Adipose tissue (tissue), 3 donors: Measurements from ENCODE around the gene NOC2L. TPM values are rescaled to one million over a fixed set of nuclear protein-coding genes. Genes with fewer than 3 reads are reported as not detected.
"Not testable (repeated sequence)": the region's sequence is repeated elsewhere in the genome, so short reads cannot be mapped to it uniquely, and the experiment has no call there.

ENCODE experiments used
- H3K27ac ChIP-seq: one replicate; pipeline ENCODE4 v1.5.1; 2013; ENCODE audit warnings: low read depth, low read length
- WGBS, 3 donors: extraction: QIAGEN DNeasy Blood & Tissue Kit; methylation state at CpG; one replicate each; pipeline ENCODE4 v1.1.7; 2013; 5-methylcytosine and 5-hydroxymethylcytosine counted together
- polyA plus RNA-seq, 3 donors: library from polyadenylated mRNA; stranded (reverse); fragments of 200-250 nt; gene quantifications; one replicate each; pipeline ENCODE4 v1.2.3, GENCODE V29; 2013
- donor health status: healthy with polysubstance abuse.
- donor health status: Bipolar disorder and iron deficiency.
- donor health status: healthy.

The NOC2L gene
- polyA plus RNA-seq, 3 donors = 39.8 to 50.2 (median 44.3) TPM

- 91 to 94% (median 92%) methylated on average over 15 of the region's 15 CpGs for WGBS, 3 donors
- no peak overlapping the region for H3K27ac ChIP-seq
Measured at GRCh38 chr1:952201-952600, 6.9 kb downstream of the NOC2L start.

DNA sequence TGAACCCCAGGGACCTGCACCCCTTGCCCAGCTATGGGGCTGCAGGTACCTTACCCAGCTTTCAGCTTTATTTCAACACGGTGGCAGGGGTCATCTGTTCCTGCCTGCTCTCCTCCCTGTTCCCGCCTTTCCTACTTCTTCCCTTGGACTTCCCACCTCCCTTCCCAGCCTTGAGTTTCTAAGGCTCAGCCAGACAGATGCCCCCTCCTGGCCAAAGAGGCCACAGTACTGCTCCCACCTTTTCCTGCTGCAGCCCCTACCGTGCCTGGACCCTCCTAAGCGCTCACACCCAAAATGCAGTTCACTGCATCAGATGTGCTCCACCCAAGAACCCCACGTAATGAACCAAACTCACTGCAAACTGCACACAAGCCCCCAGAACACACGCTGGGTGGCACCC is 7.7 kb downstream of the NOC2L start:
- 76 to 82% (median 77%) methylated on average over 6 of the region's 6 CpGs for WGBS, 3 donors
- no peak overlapping the region for H3K27ac ChIP-seq

GRCh38 chr1:950881-951280 is 8.2 kb downstream of the NOC2L start:
- H3K27ac ChIP-seq = no peak overlapping the region
- 95% methylated on average over 22 to 23 of the region's 23 CpGs for WGBS, 3 donors

- no peak overlapping the region for H3K27ac ChIP-seq
- 87 to 96% (median 93%) methylated on average over 9 of the region's 9 CpGs for WGBS, 3 donors
Measured at GRCh38 chr1:950268-950667, 8.8 kb downstream of the NOC2L start.

- no peak overlapping the region for H3K27ac ChIP-seq
- WGBS, 3 donors = 94 to 98% (median 95%) methylated on average over 12 to 15 of the region's 15 CpGs
Measured at GRCh38 chr1:947958-948357, 11.1 kb downstream of the NOC2L start.

DNA sequence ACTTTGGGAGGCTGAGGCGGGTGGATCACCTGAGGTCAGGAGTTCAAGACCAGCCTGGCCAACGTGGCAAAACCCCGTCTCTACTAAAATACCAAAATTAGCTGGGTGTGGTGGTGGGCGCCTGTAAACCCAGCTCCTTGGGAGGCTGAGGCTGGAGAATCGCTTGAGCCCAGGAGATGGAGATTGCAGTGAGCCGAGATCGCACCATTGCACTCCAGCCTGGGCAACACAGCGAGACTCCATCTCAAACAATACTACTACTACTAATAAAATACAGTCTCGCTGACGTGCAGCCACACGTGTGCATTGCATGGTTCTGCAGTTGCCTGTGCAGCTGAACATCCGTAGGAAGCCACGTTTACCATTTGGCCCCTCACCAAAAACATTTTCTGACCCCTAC is 12.2 kb downstream of the NOC2L start:
- 89 to 95% (median 94%) methylated on average over 13 of the region's 13 CpGs for WGBS, 3 donors
- H3K27ac ChIP-seq = not testable (repeated sequence)

DNA sequence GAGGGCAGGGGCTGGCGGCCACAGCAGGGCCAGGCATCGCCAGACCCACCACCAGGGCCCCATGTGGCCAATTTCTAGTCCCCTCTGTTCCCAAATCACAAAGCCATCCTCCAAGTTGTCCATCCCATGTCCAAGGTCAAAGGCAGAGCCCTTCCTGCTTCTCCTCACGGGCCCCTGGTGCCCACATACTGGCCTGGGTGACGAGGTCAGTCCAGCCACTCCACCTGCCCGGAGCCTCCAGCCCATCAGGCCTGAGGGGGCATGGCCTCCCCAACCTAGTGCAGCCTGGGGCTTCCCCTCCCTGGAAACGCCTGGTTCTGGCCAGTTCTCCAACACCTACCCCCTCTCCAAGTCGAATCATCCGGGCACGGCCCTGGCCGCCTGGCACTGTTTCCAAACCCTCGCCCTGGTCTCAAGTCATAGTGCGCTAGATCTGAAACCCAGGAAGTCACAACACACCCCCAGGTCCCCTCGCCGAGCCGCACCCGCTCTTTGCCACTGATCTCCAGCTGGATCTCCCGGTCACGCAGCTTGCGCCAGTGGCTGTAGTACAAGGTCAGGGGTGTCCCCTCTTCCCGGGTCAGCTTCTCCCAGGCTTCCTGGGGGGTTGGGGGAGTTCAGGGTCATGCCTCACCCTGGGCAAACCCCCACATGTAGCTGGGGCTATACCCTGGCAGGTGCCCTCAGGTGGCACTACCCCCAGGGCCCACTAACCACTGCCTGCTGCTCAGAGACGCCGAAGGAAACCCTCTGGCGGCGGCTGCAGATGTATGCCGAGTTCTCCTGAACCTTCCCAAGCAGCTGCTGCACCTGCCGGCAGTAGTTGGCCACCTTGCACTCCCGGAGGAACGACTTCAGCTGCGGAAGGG is 13.1 kb downstream of the NOC2L start:
- no peak overlapping the region for H3K27ac ChIP-seq
- WGBS, 3 donors = 91 to 93% (median 93%) methylated on average over 29 of the region's 29 CpGs

DNA sequence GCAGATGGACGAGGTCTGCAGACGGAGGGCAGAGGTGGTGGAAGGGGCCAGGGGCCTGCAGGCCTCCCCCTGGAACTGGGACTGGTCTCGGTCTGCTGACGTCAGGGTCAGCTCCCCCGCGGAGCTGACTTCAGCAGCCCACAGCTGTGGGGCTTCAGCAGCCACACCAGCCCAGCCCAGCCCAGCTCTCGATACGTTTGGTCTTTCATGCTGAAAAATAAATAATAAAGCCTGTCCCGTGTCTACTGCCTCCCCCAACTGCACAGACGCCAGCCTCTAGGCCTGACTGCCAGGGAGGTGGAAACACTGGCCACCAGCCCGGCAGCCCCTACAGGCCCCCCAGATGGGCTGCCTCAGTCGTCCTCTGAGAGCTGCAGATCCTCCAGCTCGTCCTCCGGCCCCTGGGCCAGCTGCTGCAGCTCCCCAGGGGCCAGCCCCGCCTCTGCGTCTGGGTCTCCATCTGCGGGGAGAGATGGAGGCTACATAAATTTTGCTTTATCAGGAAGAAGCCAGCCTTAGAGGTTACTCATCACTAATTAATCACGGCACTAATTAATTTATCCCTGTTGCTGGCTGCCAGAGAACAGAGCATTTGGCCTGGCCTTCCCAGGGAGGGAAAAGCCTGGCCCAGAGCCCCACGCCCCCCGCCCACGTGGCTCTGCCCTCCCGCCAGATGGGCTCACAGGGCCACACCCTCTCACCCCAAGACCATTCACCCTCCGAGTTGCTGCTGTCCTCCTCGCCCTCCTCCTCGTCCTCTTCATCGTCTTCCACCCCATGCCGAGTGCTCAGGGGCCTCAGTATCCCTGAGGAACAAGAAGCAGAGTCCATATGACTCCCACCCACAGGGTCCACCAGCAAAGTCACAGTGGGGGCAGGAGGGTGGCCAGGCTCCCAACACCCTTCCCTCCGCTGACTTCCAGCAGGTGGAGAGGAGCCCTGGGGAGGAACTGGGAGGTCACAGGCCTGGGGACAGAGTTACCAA is 14.4 kb downstream of the NOC2L start:
- 53 to 74% (median 59%) methylated on average over 28 of the region's 28 CpGs for WGBS, 3 donors
- no peak overlapping the region for H3K27ac ChIP-seq

- WGBS, 3 donors = 65 to 80% (median 65%) methylated on average over 27 of the region's 27 CpGs
- no peak overlapping the region for H3K27ac ChIP-seq
Measured at GRCh38 chr1:943545-944340, 15.3 kb downstream of the NOC2L start.

- no peak overlapping the region for H3K27ac ChIP-seq
- 11 to 19% (median 15%) methylated on average over 26 to 27 of the region's 27 CpGs for WGBS, 3 donors
Measured at GRCh38 chr1:942864-943533, 16.1 kb downstream of the NOC2L start.

DNA sequence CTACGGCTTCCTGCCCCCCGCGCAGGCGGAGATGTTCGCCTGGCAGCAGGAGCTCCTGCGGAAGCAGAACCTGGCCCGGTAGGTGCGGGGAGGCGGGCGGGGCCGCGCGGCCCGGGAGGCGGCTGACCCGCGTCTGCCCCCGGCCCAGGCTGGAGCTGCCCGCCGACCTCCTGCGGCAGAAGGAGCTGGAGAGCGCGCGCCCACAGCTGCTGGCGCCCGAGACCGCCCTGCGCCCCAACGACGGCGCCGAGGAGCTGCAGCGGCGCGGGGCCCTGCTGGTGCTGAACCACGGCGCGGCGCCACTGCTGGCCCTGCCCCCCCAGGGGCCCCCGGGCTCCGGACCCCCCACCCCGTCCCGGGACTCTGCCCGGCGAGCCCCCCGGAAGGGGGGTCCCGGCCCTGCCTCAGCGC is 16.6 kb downstream of the NOC2L start:
- WGBS, 3 donors = 0 to 2% (median 1%) methylated on average over 19 to 48 of the region's 48 CpGs
- no peak overlapping the region for H3K27ac ChIP-seq

DNA sequence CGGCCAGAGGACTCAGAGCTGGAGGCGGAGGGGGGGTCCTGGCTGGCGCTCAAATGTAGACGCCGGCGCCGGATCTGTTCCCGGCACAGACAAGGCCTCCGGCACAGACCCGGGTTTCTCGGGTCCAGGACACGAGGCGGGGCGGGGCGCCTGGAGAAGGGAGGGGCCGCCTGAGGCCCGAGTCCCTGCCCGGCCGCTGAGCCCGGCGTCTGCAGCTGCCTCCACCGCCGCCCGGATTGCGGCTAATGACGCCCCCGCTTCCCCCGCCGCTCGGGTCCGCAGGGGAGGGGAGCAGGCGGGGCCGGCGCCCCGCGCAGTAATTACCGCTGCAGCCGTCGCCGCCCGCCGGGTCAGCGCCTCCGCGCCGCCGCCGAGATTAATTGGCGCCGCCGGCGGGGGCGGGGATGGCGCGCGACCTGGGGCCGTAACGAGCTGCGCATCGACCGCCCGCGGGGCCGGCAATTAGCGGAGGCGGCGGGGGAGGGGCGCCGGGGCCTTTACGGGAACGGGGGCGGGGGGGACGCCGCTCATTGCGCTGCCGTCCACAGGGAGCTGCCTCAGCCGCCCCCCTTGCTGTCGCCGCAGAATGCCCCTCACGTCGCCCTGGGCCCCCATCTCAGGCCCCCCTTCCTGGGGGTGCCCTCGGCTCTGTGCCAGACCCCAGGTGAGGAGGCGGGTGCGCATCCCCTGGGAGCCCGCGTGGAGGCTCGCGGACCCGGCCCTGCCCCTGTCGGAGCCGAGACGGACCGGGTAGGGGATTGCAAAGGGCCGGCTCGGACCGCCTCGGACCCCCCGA is 17.3 kb downstream of the NOC2L start:
- WGBS, 3 donors = 0 to 1% (median 0%) methylated on average over 33 to 78 of the region's 98 CpGs
- H3K27ac ChIP-seq = no peak overlapping the region

DNA sequence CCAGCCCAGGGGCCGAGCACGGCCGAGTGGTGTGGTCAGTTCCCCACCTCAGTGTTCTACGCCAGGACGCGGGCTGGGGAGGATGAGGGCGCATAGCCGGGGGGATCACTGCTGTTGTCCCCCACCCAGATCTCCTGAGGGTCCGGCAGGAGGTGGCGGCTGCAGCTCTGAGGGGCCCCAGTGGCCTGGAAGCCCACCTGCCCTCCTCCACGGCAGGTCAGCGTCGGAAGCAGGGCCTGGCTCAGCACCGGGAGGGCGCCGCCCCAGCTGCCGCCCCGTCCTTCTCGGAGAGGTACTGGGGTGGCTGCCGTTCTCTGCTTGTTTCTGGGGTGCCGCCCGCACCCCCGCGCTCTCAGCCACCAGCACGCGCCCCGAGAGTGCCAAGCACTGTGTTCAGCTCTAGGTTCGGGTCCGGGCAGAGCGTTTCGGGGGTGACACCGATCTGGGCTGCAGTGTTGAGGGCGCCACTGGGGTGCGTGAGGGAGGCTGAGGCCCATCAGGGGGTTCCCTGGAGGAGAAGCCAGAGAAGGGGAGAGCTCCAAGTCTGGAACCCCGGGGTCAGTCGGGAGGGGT is 18.0 kb downstream of the NOC2L start:
- H3K27ac ChIP-seq = no peak overlapping the region
- 2 to 4% (median 3%) methylated on average over 26 to 36 of the region's 36 CpGs for WGBS, 3 donors

DNA sequence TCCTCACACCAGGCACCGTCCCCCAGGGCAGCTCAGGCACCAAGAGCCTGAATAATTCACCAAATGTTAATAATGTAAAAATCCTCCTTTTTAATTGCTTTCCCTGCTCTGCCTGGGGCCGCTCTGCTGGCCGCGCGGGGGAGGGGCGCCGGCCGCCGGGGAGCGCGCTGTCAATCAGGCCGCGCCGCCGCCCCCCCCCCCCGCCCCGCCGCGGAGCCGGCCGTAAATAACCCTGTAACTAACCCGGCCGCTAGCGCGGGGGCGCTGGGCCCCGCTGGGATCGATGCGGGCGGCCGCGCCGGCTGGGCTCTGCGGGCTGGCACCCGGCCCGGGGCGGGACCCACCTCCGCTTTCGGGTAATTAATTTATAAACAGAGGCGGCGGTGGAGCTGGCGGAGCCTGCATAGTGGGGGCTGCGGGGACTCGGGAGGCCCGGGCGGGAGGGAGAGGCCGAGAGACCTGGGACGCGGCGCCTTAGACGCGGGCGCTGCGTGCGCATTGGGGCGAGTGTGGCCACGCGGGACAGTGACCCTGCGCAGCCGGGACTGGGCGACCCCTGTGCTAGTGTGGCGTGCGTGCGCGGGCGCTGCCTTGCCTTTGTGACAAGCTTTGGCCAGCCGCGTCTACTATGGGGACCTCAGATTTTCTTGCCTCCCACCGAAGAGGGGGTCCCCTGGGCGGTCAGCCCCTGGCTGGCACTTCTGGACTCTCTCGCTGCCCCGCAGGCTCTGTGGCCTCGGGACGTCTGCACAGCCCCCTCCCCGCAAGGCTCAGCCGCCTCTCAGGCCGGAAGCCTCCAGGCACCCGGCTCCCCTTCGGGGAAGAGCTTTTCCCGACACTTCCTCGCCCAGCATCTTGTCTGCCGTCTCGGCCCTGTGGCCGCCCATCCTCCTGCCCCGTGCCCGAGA is 18.7 kb downstream of the NOC2L start:
- WGBS, 3 donors = 0 to 1% (median 1%) methylated on average over 61 to 86 of the region's 86 CpGs
- no peak overlapping the region for H3K27ac ChIP-seq

DNA sequence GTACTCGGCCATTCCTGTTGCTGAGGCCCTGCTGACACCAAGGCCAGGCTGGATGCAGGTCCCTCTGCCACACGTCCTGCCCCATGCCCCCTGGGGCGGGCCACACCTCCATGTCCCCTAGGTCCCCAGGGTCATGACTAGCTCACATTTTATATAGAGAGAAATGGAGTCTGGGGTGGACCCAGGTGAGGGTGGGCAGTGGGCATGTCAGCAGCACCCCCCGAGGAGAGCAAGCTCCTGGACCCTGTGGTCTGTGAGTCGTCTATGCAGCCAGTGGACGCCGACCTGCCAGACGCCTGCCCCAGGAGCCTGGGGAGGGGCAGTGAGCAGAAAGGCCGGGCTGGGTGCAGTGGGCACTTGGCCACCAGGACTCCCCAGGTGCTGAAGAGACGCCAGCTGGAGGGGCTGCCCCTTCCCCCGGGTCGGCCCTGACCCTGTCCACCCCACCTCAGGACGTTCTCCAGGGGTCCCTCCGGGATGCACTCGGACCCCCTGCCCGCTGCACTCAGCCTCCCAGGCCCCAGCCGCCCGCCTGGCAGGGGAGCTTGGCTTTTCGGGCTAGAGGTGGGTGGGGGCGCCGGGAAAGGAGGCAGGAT is 19.4 kb downstream of the NOC2L start:
- no peak overlapping the region for H3K27ac ChIP-seq
- 17 to 33% (median 29%) methylated on average over 19 to 21 of the region's 21 CpGs for WGBS, 3 donors
